Neural cell (in vitro differentiated cells): Measurements from ENCODE around the gene TMEM208.

Experiments
- EZH2 ChIP-seq: fragments of 200-600, 300-800 bp; shearing (Covaris generic), sonication (generic); IDR thresholded peaks from 2 replicates; pipeline ENCODE4 v1.6.1; 2014; ENCODE audit warnings: antibody characterized with exemption, low read length, borderline replicate concordance, mild to moderate bottlenecking; ENCODE audit not compliant: insufficient read depth, poor library complexity, severe bottlenecking
- POLR2AphosphoS5 ChIP-seq: IDR thresholded peaks from 2 replicates; pipeline ENCODE4 v1.6.1; 2012
- RAD21 ChIP-seq: fragments of 450-650 bp; conservative IDR thresholded peaks from 2 replicates; pipeline ENCODE4 v1.6.1; 2014; ENCODE audit warnings: antibody characterized with exemption, mild to moderate bottlenecking, moderate library complexity
- TAF1 ChIP-seq: IDR thresholded peaks from 2 replicates; pipeline ENCODE4 v1.6.1; 2012; ENCODE audit warnings: low read depth
- TF ChIP-seq, protein P1 (sequence below): fragments of 450-650 bp; IDR thresholded peaks from 2 replicates; pipeline ENCODE4 v1.5.1; 2014; ENCODE audit warnings: antibody characterized with exemption, mild to moderate bottlenecking, moderate library complexity; ENCODE audit not compliant: poor library complexity, severe bottlenecking

DNA sequence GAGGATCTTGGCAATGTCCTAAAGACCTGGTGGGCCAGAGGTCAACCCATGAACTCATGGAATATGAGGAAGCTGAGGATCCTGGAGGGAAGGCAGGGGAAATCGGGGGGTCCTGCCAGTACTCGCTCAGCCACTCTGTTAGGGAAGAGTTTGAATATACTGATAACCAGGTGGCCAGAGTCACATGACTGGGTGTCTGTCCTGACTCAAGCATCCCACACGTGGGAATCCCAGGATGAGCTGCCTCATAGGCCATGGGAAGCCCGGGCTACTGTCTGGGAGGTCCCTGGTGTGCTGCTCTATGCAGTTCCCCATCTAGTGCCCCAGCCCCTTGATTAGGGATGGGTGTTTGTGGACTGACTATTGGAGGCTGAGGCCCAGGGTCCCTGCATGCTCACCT is 38.6 kb upstream of the TMEM208 start:
- TF ChIP-seq POLR2AphosphoS5 (no peak), RAD21 (no peak), TAF1 (no peak), EZH2 (no peak)
- TF ChIP-seq, protein P1, sequence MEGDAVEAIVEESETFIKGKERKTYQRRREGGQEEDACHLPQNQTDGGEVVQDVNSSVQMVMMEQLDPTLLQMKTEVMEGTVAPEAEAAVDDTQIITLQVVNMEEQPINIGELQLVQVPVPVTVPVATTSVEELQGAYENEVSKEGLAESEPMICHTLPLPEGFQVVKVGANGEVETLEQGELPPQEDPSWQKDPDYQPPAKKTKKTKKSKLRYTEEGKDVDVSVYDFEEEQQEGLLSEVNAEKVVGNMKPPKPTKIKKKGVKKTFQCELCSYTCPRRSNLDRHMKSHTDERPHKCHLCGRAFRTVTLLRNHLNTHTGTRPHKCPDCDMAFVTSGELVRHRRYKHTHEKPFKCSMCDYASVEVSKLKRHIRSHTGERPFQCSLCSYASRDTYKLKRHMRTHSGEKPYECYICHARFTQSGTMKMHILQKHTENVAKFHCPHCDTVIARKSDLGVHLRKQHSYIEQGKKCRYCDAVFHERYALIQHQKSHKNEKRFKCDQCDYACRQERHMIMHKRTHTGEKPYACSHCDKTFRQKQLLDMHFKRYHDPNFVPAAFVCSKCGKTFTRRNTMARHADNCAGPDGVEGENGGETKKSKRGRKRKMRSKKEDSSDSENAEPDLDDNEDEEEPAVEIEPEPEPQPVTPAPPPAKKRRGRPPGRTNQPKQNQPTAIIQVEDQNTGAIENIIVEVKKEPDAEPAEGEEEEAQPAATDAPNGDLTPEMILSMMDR, result no peak
